Ishikawa (cell line): ENCODE results near the gene CXCL14.

Experiments
- EP300 ChIP-seq: IDR thresholded peaks from 2 replicates; pipeline ENCODE4 v1.6.1; 2012; ENCODE audit warnings: borderline replicate concordance
- MAX ChIP-seq: IDR thresholded peaks from 2 replicates; pipeline ENCODE4 v1.6.1; 2012
- USF1 ChIP-seq: IDR thresholded peaks from 2 replicates; pipeline ENCODE4 v1.6.1; 2012

- TF ChIP-seq USF1, result no peak
- TF ChIP-seq EP300, result no peak
- no peak for TF ChIP-seq MAX
These were observed 31.2 kb upstream of the CXCL14 start for GRCh38 chr5:135609981-135610380.
